ENCODE results near the gene RASGEF1C.

DNA sequence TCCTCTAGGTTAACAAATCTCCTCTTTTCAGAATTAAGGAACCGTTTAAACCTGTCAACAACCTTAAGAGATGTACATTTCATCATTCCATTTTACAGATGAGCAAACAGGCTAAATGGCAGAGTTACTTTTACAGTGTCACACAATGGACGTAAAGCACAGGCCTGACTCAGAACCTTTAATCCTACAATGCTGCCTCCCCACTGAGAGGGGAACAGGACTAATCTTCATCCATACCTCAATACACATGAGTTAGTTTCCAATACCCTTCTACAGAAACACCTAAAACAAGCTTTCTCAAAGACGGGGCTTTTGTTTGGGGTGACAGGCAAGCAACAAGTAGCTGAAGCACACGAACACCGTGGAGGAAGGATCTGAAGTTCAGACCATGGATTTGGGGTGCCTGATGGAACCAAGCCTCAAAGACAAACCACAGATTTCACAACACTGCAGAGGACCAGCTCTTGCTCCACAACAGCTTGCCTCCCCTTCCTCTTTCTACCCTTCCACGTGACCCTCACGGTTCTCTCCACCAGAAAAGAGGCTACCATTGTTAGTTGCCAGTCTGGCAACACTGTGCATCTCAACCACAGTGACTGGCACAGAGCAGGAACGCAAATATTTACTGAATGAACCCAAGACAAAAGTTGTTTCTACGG is 139.3 kb downstream of the RASGEF1C start:
- TF ChIP-seq, protein P1, sequence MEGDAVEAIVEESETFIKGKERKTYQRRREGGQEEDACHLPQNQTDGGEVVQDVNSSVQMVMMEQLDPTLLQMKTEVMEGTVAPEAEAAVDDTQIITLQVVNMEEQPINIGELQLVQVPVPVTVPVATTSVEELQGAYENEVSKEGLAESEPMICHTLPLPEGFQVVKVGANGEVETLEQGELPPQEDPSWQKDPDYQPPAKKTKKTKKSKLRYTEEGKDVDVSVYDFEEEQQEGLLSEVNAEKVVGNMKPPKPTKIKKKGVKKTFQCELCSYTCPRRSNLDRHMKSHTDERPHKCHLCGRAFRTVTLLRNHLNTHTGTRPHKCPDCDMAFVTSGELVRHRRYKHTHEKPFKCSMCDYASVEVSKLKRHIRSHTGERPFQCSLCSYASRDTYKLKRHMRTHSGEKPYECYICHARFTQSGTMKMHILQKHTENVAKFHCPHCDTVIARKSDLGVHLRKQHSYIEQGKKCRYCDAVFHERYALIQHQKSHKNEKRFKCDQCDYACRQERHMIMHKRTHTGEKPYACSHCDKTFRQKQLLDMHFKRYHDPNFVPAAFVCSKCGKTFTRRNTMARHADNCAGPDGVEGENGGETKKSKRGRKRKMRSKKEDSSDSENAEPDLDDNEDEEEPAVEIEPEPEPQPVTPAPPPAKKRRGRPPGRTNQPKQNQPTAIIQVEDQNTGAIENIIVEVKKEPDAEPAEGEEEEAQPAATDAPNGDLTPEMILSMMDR (conservative IDR thresholded peaks at IDR 0.05; ENCODE audit: low read depth, low read length): no peak
- no peak for TF ChIP-seq EZH2 (IDR thresholded peaks at IDR 0.05; ENCODE audit: low read length, unreplicated experiment)

Data from PC-3 (cell line).